Nephron progenitor cell (in vitro differentiated cells): Measurements from ENCODE around the gene NTM.

Experiments used
- DNase-seq: peaks from one replicate; pipeline ENCODE4 v3.0.0; 2021
- H3K27ac Mint-ChIP-seq: 2 replicates; pipeline ENCODE4 v1.8.0; 2021; ENCODE audit warnings: mild to moderate bottlenecking, moderate library complexity, mixed read lengths
- H3K27me3 Mint-ChIP-seq: 2 replicates; pipeline ENCODE4 v1.8.0; 2021; ENCODE audit warnings: mild to moderate bottlenecking, low read depth, mixed read lengths; ENCODE audit not compliant: poor library complexity
- H3K36me3 Mint-ChIP-seq: 2 replicates; pipeline ENCODE4 v1.8.0; 2021; ENCODE audit warnings: low read depth, mixed read lengths
- H3K4me1 Mint-ChIP-seq: 2 replicates; pipeline ENCODE4 v1.8.0; 2021; ENCODE audit warnings: mixed read lengths
- H3K4me3 Mint-ChIP-seq: 2 replicates; pipeline ENCODE4 v1.8.0; 2021; ENCODE audit warnings: mild to moderate bottlenecking, moderate library complexity, mixed read lengths
- H3K9me3 Mint-ChIP-seq: 2 replicates; pipeline ENCODE4 v1.8.0; 2021; ENCODE audit warnings: mild to moderate bottlenecking, moderate library complexity, mixed read lengths
- TF ChIP-seq, protein P1 (sequence below): fragments of 200-600 bp; sonication (generic); IDR thresholded peaks from 2 replicates; pipeline ENCODE4 v1.5.0; 2021; ENCODE audit warnings: antibody characterized with exemption

NTM gene

DNA sequence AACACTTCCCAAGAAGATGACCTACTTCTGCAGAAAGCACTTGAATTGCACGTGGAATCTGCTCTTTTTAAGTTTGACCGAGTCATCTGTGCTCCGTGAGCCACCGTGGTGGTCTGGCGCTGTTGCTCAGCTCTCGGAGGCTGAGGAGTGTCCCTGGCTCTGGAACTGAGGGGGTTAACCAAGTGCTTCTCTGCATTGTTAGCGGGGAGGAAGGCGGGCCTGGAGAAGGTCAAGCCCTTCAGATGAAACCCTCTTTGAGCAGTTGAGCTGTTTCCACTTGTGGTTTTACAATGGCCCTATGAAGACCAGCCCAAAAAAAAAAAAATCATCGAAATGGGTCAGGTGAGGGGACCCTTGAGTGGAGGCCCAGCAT lies 286.4 kb downstream of the NTM start:
- H3K9me3 Mint-ChIP-seq = no peaks in the 10 kb centered on the region
- TF ChIP-seq, protein P1, sequence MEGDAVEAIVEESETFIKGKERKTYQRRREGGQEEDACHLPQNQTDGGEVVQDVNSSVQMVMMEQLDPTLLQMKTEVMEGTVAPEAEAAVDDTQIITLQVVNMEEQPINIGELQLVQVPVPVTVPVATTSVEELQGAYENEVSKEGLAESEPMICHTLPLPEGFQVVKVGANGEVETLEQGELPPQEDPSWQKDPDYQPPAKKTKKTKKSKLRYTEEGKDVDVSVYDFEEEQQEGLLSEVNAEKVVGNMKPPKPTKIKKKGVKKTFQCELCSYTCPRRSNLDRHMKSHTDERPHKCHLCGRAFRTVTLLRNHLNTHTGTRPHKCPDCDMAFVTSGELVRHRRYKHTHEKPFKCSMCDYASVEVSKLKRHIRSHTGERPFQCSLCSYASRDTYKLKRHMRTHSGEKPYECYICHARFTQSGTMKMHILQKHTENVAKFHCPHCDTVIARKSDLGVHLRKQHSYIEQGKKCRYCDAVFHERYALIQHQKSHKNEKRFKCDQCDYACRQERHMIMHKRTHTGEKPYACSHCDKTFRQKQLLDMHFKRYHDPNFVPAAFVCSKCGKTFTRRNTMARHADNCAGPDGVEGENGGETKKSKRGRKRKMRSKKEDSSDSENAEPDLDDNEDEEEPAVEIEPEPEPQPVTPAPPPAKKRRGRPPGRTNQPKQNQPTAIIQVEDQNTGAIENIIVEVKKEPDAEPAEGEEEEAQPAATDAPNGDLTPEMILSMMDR = no peak
- peak; percentile 29 for DNase-seq
- H3K27ac Mint-ChIP-seq = no peak overlapping the region
- peaks cover 11% of the 10 kb centered on the region for H3K27me3 Mint-ChIP-seq
- H3K36me3 Mint-ChIP-seq = no peaks in the 10 kb centered on the region
- peaks cover 96% of the 10 kb centered on the region for H3K4me1 Mint-ChIP-seq
- peak overlapping the region; percentile 69 for H3K4me3 Mint-ChIP-seq

GRCh38 chr11:131658414-131658813 lies 288.0 kb downstream of the NTM start:
- Mint-ChIP-seq H3K27me3 (peaks cover 13% of the 10 kb centered on the region), H3K9me3 (no peaks in the 10 kb centered on the region), H3K27ac (no peak overlapping the region), H3K36me3 (no peaks in the 10 kb centered on the region), H3K4me1 (peaks cover 99% of the 10 kb centered on the region), H3K4me3 (no peak overlapping the region)
- TF ChIP-seq, protein P1 = no peak
- DNase-seq = no peak

GRCh38 chr11:131658952-131659351 lies 288.5 kb downstream of the NTM start:
- no peak for DNase-seq
- TF ChIP-seq, protein P1 = no peak
- Mint-ChIP-seq H3K36me3 (no peaks in the 10 kb centered on the region), H3K4me3 (no peak overlapping the region), H3K27ac (peak overlapping the region; percentile 68), H3K9me3 (no peaks in the 10 kb centered on the region), H3K27me3 (peaks cover 14% of the 10 kb centered on the region), H3K4me1 (peaks cover 100% of the 10 kb centered on the region)

DNA sequence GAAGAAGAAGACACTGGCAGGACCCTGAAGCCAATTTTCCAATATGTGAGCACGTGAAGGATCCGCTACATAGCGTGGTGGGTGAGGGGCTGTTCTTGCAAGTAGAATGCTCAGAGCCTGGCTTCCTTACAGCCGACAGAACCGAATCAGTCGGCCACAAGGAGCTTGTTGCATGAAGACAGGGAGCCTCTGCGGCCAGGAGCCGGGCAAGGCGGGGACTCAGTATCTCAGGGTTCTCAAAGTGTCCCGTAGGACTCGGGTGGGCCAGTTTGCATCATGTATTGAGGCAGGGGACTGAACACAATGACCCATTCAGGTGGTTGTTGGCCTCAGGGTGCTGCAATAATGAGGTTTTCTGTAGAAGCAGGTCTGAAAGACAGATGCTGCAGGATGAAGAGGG lies 289.5 kb downstream of the NTM start:
- no peaks in the 10 kb centered on the region for H3K36me3 Mint-ChIP-seq
- H3K27ac Mint-ChIP-seq = no peak overlapping the region
- H3K27me3 Mint-ChIP-seq = peaks cover 14% of the 10 kb centered on the region
- peak overlapping the region; percentile 62 for H3K4me3 Mint-ChIP-seq
- no peaks in the 10 kb centered on the region for H3K9me3 Mint-ChIP-seq
- TF ChIP-seq, protein P1 = no peak
- H3K4me1 Mint-ChIP-seq = peaks cover 97% of the 10 kb centered on the region
- DNase-seq = no peak

DNA sequence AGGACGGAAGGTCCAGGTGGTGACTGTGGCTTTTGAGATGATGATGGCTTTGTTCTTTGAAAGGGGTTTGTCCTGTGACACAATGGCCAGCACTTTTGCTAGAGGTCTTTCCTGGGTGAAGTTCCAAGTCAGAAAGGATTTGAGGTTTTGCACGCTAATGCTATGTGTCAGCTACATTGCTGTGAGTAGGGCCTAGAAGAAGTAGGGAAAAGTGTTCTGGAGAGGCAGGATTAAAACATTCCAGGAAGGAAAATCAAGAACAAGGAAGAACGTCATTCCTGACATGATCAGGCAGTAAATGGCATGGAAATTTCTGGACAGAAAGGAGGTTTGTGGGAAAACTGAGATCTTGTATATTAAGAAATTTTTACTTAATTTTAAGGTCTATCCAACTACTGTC lies 290.7 kb downstream of the NTM start:
- H3K36me3 Mint-ChIP-seq = no peaks in the 10 kb centered on the region
- H3K4me1 Mint-ChIP-seq = peaks cover 95% of the 10 kb centered on the region
- no peak overlapping the region for H3K4me3 Mint-ChIP-seq
- TF ChIP-seq, protein P1 = no peak
- H3K9me3 Mint-ChIP-seq = no peaks in the 10 kb centered on the region
- no peak for DNase-seq
- no peak overlapping the region for H3K27ac Mint-ChIP-seq
- H3K27me3 Mint-ChIP-seq = peaks cover 10% of the 10 kb centered on the region

DNA sequence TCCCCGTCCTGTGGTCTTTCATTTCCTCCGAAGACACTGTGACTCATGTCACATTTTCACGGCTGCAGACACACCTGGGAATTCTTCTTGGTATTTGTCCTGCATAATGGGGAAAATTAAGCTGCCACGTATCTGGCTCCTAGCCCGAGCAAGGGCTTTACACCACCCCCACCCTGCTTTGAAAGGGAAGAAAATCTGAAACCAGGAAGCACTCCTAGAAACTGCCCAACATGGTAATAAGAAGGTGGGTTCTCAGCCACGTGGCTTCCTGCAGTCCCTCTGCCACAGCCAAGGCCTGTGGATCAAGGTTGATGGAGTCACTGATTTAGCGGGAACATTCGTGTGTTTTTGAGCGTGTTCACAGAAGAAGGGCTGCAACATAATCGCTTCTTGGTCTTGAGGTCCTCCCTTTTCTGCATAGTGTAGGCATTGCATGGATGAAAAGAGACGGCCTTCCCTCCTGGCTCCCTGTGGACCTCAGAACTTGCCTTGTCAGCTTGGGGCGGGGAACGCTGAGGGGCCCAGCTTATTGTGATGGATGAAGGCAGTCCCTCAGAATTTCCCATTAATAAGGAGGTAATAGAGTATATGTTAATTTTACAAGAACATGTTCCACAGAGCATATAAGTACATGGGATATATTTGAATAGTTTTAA lies 292.0 kb downstream of the NTM start:
- Mint-ChIP-seq H3K4me1 (peaks cover 91% of the 10 kb centered on the region), H3K36me3 (no peaks in the 10 kb centered on the region), H3K4me3 (no peak overlapping the region), H3K9me3 (no peaks in the 10 kb centered on the region), H3K27ac (no peak overlapping the region), H3K27me3 (peaks cover 12% of the 10 kb centered on the region)
- no peak for DNase-seq
- TF ChIP-seq, protein P1 = no peak
